Astrocyte (in vitro differentiated cells and primary cell): ENCODE data around the gene BDNF. TPM values are rescaled to one million over a fixed set of nuclear protein-coding genes. Genes with fewer than 3 reads are reported as not detected.

Experiments used
- DNase-seq: peaks from one replicate; pipeline ENCODE4 v3.0.0-alpha.2; 2010; ENCODE audit warnings: low read depth
- FAIRE-seq: peaks from 2 replicates; lab custom pipeline; 2011; peaks lifted over from hg19 to GRCh38; lab: Jason Lieb, UNC
- H2AFZ ChIP-seq: 2 replicates; pipeline ENCODE4 v1.6.0; 2012; ENCODE audit warnings: low read depth, low read length, inconsistent platforms
- H3K27ac ChIP-seq: 2 replicates; pipeline ENCODE4 v1.5.1; 2011; ENCODE audit warnings: low read depth, low read length, inconsistent platforms
- H3K27me3 ChIP-seq: 2 replicates; pipeline ENCODE4 v1.6.0; 2011; ENCODE audit warnings: low read length, inconsistent platforms; ENCODE audit not compliant: insufficient read depth
- H3K36me3 ChIP-seq: 2 replicates; pipeline ENCODE4 v1.5.1; 2011; ENCODE audit warnings: low read length, inconsistent platforms; ENCODE audit not compliant: insufficient read depth
- H3K4me1 ChIP-seq: 2 replicates; pipeline ENCODE4 v1.5.1; 2011; ENCODE audit warnings: low read length, inconsistent platforms; ENCODE audit not compliant: insufficient read depth
- H3K4me2 ChIP-seq: 2 replicates; pipeline ENCODE4 v1.6.0; 2012; ENCODE audit warnings: low read length, inconsistent platforms
- H3K4me3 ChIP-seq: 2 replicates; pipeline ENCODE4 v1.5.1; 2011; ENCODE audit warnings: low read depth, mild to moderate bottlenecking, low read length, inconsistent platforms; ENCODE audit not compliant: insufficient read depth
- H3K79me2 ChIP-seq: 2 replicates; pipeline ENCODE4 v1.6.0; 2012; ENCODE audit warnings: mild to moderate bottlenecking, low read length, inconsistent platforms; ENCODE audit not compliant: insufficient read depth
- H3K9ac ChIP-seq: 2 replicates; pipeline ENCODE4 v1.6.0; 2012; ENCODE audit warnings: mild to moderate bottlenecking, low read length, inconsistent platforms
- H3K9me3 ChIP-seq: 2 replicates; pipeline ENCODE4 v1.5.1; 2012; ENCODE audit warnings: low read depth, mild to moderate bottlenecking, low read length, inconsistent platforms; ENCODE audit not compliant: insufficient read depth
- H4K20me1 ChIP-seq: 2 replicates; pipeline ENCODE4 v1.6.0; 2012; ENCODE audit warnings: low read length, inconsistent platforms; ENCODE audit not compliant: insufficient read depth
- H3K27ac Mint-ChIP-seq: one replicate; pipeline ENCODE4 v1.8.0; 2021; ENCODE audit warnings: mild to moderate bottlenecking, mixed read lengths; ENCODE audit not compliant: unreplicated experiment
- H3K27me3 Mint-ChIP-seq: one replicate; pipeline ENCODE4 v1.8.0; 2021; ENCODE audit warnings: low read depth, mixed read lengths; ENCODE audit not compliant: unreplicated experiment
- H3K36me3 Mint-ChIP-seq: one replicate; pipeline ENCODE4 v1.8.0; 2021; ENCODE audit warnings: low read depth, mixed read lengths; ENCODE audit not compliant: unreplicated experiment
- H3K4me1 Mint-ChIP-seq: one replicate; pipeline ENCODE4 v1.8.0; 2021; ENCODE audit warnings: low read depth, mixed read lengths; ENCODE audit not compliant: unreplicated experiment
- H3K4me3 Mint-ChIP-seq: one replicate; pipeline ENCODE4 v1.8.0; 2021; ENCODE audit warnings: mild to moderate bottlenecking, moderate library complexity, mixed read lengths; ENCODE audit not compliant: unreplicated experiment
- H3K9me3 Mint-ChIP-seq: one replicate; pipeline ENCODE4 v1.8.0; 2021; ENCODE audit warnings: mild to moderate bottlenecking, mixed read lengths; ENCODE audit not compliant: unreplicated experiment
- CTCF ChIP-seq: IDR thresholded peaks from 2 replicates; pipeline ENCODE4 v1.5.1; 2011; ENCODE audit warnings: low read depth, mild to moderate bottlenecking, inconsistent platforms, low read length, moderate library complexity; ENCODE audit not compliant: insufficient read depth
- EZH2 ChIP-seq: IDR thresholded peaks from 2 replicates; pipeline ENCODE4 v1.6.1; 2012; ENCODE audit warnings: mild to moderate bottlenecking, low read length, inconsistent platforms; ENCODE audit not compliant: insufficient read depth
- total RNA-seq: library from RNA; stranded (reverse); gene quantifications from 2 replicates; pipeline ENCODE4 v1.2.1, GENCODE V29; 2021

BDNF gene
- total RNA-seq, 1 donor from 2014 or later: 27.2 TPM

GRCh38 chr11:27723687-27724086 lies 23.4 kb upstream of the BDNF start:
- H3K4me3 Mint-ChIP-seq: no peak overlapping the region
- DNase-seq: no peak
- H3K79me2 ChIP-seq: no peaks in the 10 kb centered on the region
- no peak overlapping the region for H3K4me2 ChIP-seq
- no peak overlapping the region for H3K27ac Mint-ChIP-seq
- H2AFZ ChIP-seq: no peak overlapping the region
- H3K27ac ChIP-seq: no peak overlapping the region
- no peaks in the 10 kb centered on the region for H3K9me3 ChIP-seq
- TF ChIP-seq EZH2 (no peak), CTCF (peak; percentile 7)
- peaks cover 52% of the 10 kb centered on the region for H3K27me3 Mint-ChIP-seq
- FAIRE-seq: no peak
- peaks cover 23% of the 10 kb centered on the region for H3K27me3 ChIP-seq
- no peaks in the 10 kb centered on the region for H4K20me1 ChIP-seq
- H3K9ac ChIP-seq: no peak overlapping the region
- H3K4me1 Mint-ChIP-seq: peaks cover 11% of the 10 kb centered on the region
- H3K9me3 Mint-ChIP-seq: no peaks in the 10 kb centered on the region
- H3K4me3 ChIP-seq: no peak overlapping the region
- no peaks in the 10 kb centered on the region for H3K36me3 Mint-ChIP-seq
- no peaks in the 10 kb centered on the region for H3K36me3 ChIP-seq
- H3K4me1 ChIP-seq: peaks cover 18% of the 10 kb centered on the region

- H3K4me2 ChIP-seq: peak overlapping the region; percentile 96
- H3K36me3 ChIP-seq: no peaks in the 10 kb centered on the region
- H2AFZ ChIP-seq: peak overlapping the region; percentile 81
- DNase-seq: no peak
- H3K9me3 ChIP-seq: no peaks in the 10 kb centered on the region
- H3K9me3 Mint-ChIP-seq: no peaks in the 10 kb centered on the region
- H3K4me1 Mint-ChIP-seq: peaks cover 12% of the 10 kb centered on the region
- peak overlapping the region; percentile 67 for H3K4me3 ChIP-seq
- H3K4me3 Mint-ChIP-seq: peak overlapping the region; percentile 88
- H3K4me1 ChIP-seq: peaks cover 20% of the 10 kb centered on the region
- peak overlapping the region; percentile 69 for H3K9ac ChIP-seq
- H3K27me3 ChIP-seq: peaks cover 23% of the 10 kb centered on the region
- peaks cover 52% of the 10 kb centered on the region for H3K27me3 Mint-ChIP-seq
- TF ChIP-seq EZH2: peak; percentile 25
- TF ChIP-seq CTCF: no peak
- H4K20me1 ChIP-seq: no peaks in the 10 kb centered on the region
- no peak overlapping the region for H3K27ac ChIP-seq
- no peaks in the 10 kb centered on the region for H3K36me3 Mint-ChIP-seq
- H3K79me2 ChIP-seq: no peaks in the 10 kb centered on the region
- H3K27ac Mint-ChIP-seq: no peak overlapping the region
- FAIRE-seq: no peak
Measured at GRCh38 chr11:27722953-27723344, 22.7 kb upstream of the BDNF start.

- Histone ChIP-seq H3K4me1 (peaks cover 24% of the 10 kb centered on the region), H2AFZ (peak overlapping the region; percentile 81), H3K27me3 (peaks cover 23% of the 10 kb centered on the region), H3K4me3 (peak overlapping the region; percentile 67), H3K79me2 (no peaks in the 10 kb centered on the region), H3K9me3 (no peaks in the 10 kb centered on the region), H3K36me3 (no peaks in the 10 kb centered on the region), H3K9ac (peak overlapping the region; percentile 69), H3K4me2 (peak overlapping the region; percentile 96), H3K27ac (no peak overlapping the region), H4K20me1 (no peaks in the 10 kb centered on the region)
- peak overlapping the region; percentile 83 for H3K27ac Mint-ChIP-seq
- peak overlapping the region; percentile 88 for H3K4me3 Mint-ChIP-seq
- FAIRE-seq (no peak), DNase-seq (peak; percentile 55)
- no peaks in the 10 kb centered on the region for H3K9me3 Mint-ChIP-seq
- H3K36me3 Mint-ChIP-seq: no peaks in the 10 kb centered on the region
- peaks cover 51% of the 10 kb centered on the region for H3K27me3 Mint-ChIP-seq
- TF ChIP-seq EZH2: peak; percentile 1
- TF ChIP-seq CTCF: no peak
- H3K4me1 Mint-ChIP-seq: peaks cover 17% of the 10 kb centered on the region
Measured at GRCh38 chr11:27722117-27722952, 22.1 kb upstream of the BDNF start.
